Measurements from ENCODE around the gene TRAFD1.
A peak's percentile ranks its signal among the peaks of the same experiment; 100 is the strongest.

TRAFD1 gene

GRCh38 chr12:112176321-112177010, 51.1 kb downstream of the TRAFD1 start:
- no peak for DNase-seq (ENCODE audit: low spot score)

- DNase-seq (ENCODE audit: low spot score): no peak
Observed at GRCh38 chr12:112178796-112179195, 53.4 kb downstream of the TRAFD1 start.

GRCh38 chr12:112179341-112179740, 54.0 kb downstream of the TRAFD1 start:
- DNase-seq (ENCODE audit: low spot score): no peak

- no peak for DNase-seq (ENCODE audit: low spot score)
Observed at GRCh38 chr12:112179916-112180315, 54.6 kb downstream of the TRAFD1 start.

GRCh38 chr12:112180422-112180821, 55.1 kb downstream of the TRAFD1 start:
- DNase-seq (ENCODE audit: low spot score): no peak

GRCh38 chr12:112182499-112182898, 57.1 kb downstream of the TRAFD1 start:
- DNase-seq (ENCODE audit: low spot score): no peak

GRCh38 chr12:112183141-112184021, 58.0 kb downstream of the TRAFD1 start:
- no peak for DNase-seq (ENCODE audit: low spot score)

- no peak for DNase-seq (ENCODE audit: low spot score)
Observed at GRCh38 chr12:112184056-112184887, 58.9 kb downstream of the TRAFD1 start.

- no peak for DNase-seq (ENCODE audit: low spot score)
Observed at GRCh38 chr12:112185093-112185923, 59.9 kb downstream of the TRAFD1 start.

GRCh38 chr12:112188130-112188830, 62.9 kb downstream of the TRAFD1 start:
- DNase-seq (ENCODE audit: low spot score): no peak

GRCh38 chr12:112190231-112191025, 65.1 kb downstream of the TRAFD1 start:
- no peak for DNase-seq (ENCODE audit: low spot score)

GRCh38 chr12:112191201-112191600, 65.8 kb downstream of the TRAFD1 start:
- DNase-seq (ENCODE audit: low spot score): no peak

- no peak for DNase-seq (ENCODE audit: low spot score)
Observed at GRCh38 chr12:112191840-112192321, 66.5 kb downstream of the TRAFD1 start.

- DNase-seq (ENCODE audit: low spot score): no peak
Observed at GRCh38 chr12:112192475-112192874, 67.1 kb downstream of the TRAFD1 start.

GRCh38 chr12:112194601-112195247, 69.4 kb downstream of the TRAFD1 start:
- DNase-seq (ENCODE audit: low spot score): no peak

GRCh38 chr12:112196196-112196875, 71.0 kb downstream of the TRAFD1 start:
- no peak for DNase-seq (ENCODE audit: low spot score)

GRCh38 chr12:112198120-112198733, 72.9 kb downstream of the TRAFD1 start:
- DNase-seq (ENCODE audit: low spot score): peak; percentile 44

GRCh38 chr12:112199136-112199535, 73.8 kb downstream of the TRAFD1 start:
- DNase-seq (ENCODE audit: low spot score): no peak

Data from hematopoietic multipotent progenitor cell treated with erythropoietin and hydrocortisone succinate and interleukin-3 and kit ligand, for 17 days (in vitro differentiated cells).